Activated CD4-positive, alpha-beta memory T cell treated with anti-CD3 and anti-CD28 coated beads, Interleukin-2, amount 10 ng/mL, durations not matched to agents 7 days and 5 days (primary cell): ENCODE data around the gene TNFRSF9. TPM values are rescaled to one million over a fixed set of nuclear protein-coding genes. Genes with fewer than 3 reads are reported as not detected.
A peak's percentile ranks its signal among the peaks of the same experiment; 100 is the strongest.
"Not testable (repeated sequence)": the region's sequence is repeated elsewhere in the genome, so short reads cannot be mapped to it uniquely, and the experiment has no call there.

Source experiments
- CTCF ChIA-PET: fragments of 350-600 bp; sonication (Branson Sonifier 250); formaldehyde crosslinking; loops from one replicate; lab custom pipeline; 2021; ENCODE audit warnings: antibody characterized with exemption, inconsistent platforms; lab: Charles Lee
- POLR2A ChIA-PET: fragments of 350-600 bp; sonication (Branson Sonifier 250); formaldehyde crosslinking; loops from one replicate; lab custom pipeline; 2021; ENCODE audit warnings: antibody characterized with exemption; lab: Charles Lee
- DNase-seq: peaks from one replicate; pipeline ENCODE4 v3.0.0-alpha.2; 2020
- H3K27ac Mint-ChIP-seq: one replicate; pipeline ENCODE4 v1.8.0; 2021; ENCODE audit warnings: mild to moderate bottlenecking, mixed read lengths
- H3K27me3 Mint-ChIP-seq: one replicate; pipeline ENCODE4 v1.8.0; 2021; ENCODE audit warnings: mixed read lengths
- H3K36me3 Mint-ChIP-seq: one replicate; pipeline ENCODE4 v1.8.0; 2021; ENCODE audit warnings: low read depth, mixed read lengths
- H3K4me1 Mint-ChIP-seq: one replicate; pipeline ENCODE4 v1.8.0; 2021; ENCODE audit warnings: mixed read lengths
- H3K4me3 Mint-ChIP-seq: one replicate; pipeline ENCODE4 v1.8.0; 2021; ENCODE audit warnings: mild to moderate bottlenecking, mixed read lengths
- H3K9me3 Mint-ChIP-seq: one replicate; pipeline ENCODE4 v1.8.0; 2021; ENCODE audit warnings: mixed read lengths
- total RNA-seq, 2 experiments: library from RNA; stranded (reverse); gene quantifications; one replicate each; pipeline ENCODE4 v1.2.3, GENCODE V29; 2021

Gene TNFRSF9
- total RNA-seq, 2 experiments from 2014 or later = 8.0 TPM

GRCh38 chr1:7931446-7931812, 9.2 kb downstream of the TNFRSF9 start:
- Mint-ChIP-seq H3K4me1 (peaks cover 32% of the 10 kb centered on the region), H3K9me3 (no peaks in the 10 kb centered on the region), H3K36me3 (no peaks in the 10 kb centered on the region), H3K27me3 (peaks cover 1% of the 10 kb centered on the region), H3K27ac (peak overlapping the region; percentile 88), H3K4me3 (peak overlapping the region; percentile 48)
- CTCF ChIA-PET = interaction anchor here (1.2 to 2.8 kb wide), 4 partner anchors 9 to 18 kb away, joined by 4 to 13 read pairs (median 7); partner anchors contain the start of gene TNFRSF9
- DNase-seq = no peak
- POLR2A ChIA-PET = interaction anchor here (0.9 to 3.2 kb wide), 8 partner anchors 9 to 165 kb away, joined by 3 to 28 read pairs (median 5); partner anchors contain the start of genes PARK7 and TNFRSF9

GRCh38 chr1:7930645-7931445, 9.8 kb downstream of the TNFRSF9 start:
- Mint-ChIP-seq H3K9me3 (no peaks in the 10 kb centered on the region), H3K4me3 (peak overlapping the region; percentile 48), H3K4me1 (peaks cover 32% of the 10 kb centered on the region), H3K36me3 (no peaks in the 10 kb centered on the region), H3K27me3 (peaks cover 1% of the 10 kb centered on the region), H3K27ac (peak overlapping the region; percentile 88)
- ChIA-PET POLR2A (interaction anchor here (0.6 to 3.2 kb wide), 10 partner anchors 10 to 166 kb away, joined by 4 to 28 read pairs (median 5); partner anchors contain the start of genes PARK7 and TNFRSF9), CTCF (interaction anchor here (1.2 to 2.8 kb wide), 4 partner anchors 10 to 18 kb away, joined by 4 to 13 read pairs (median 7); partner anchors contain the start of gene TNFRSF9)
- no peak for DNase-seq

- no peaks in the 10 kb centered on the region for H3K36me3 Mint-ChIP-seq
- no peaks in the 10 kb centered on the region for H3K9me3 Mint-ChIP-seq
- ChIA-PET POLR2A (interaction anchor here (2.7 to 3.2 kb wide), 3 partner anchors 11 to 32 kb away, joined by 7 to 28 read pairs (median 21); partner anchors contain the start of genes PARK7 and TNFRSF9), CTCF (interaction anchor here (0.7 to 2.8 kb wide), 3 partner anchors 9 to 30 kb away, joined by 4 to 13 read pairs (median 7); no protein-coding TSS in a partner anchor)
- no peaks in the 10 kb centered on the region for H3K27me3 Mint-ChIP-seq
- peak overlapping the region; percentile 38 for H3K4me3 Mint-ChIP-seq
- DNase-seq = no peak
- H3K4me1 Mint-ChIP-seq = peaks cover 32% of the 10 kb centered on the region
- H3K27ac Mint-ChIP-seq = peak overlapping the region; percentile 88
These were observed 11.0 kb downstream of the TNFRSF9 start for GRCh38 chr1:7929637-7930036.

GRCh38 chr1:7928247-7928646, 12.4 kb downstream of the TNFRSF9 start:
- H3K9me3 Mint-ChIP-seq = no peaks in the 10 kb centered on the region
- no peak for DNase-seq
- ChIA-PET POLR2A (interaction anchor here (0.7 kb wide), 1 partner anchor 12 kb away, joined by 3 read pairs; no protein-coding TSS in a partner anchor), CTCF (no interaction called here)
- H3K4me3 Mint-ChIP-seq = no peak overlapping the region
- no peak overlapping the region for H3K27ac Mint-ChIP-seq
- no peaks in the 10 kb centered on the region for H3K27me3 Mint-ChIP-seq
- H3K4me1 Mint-ChIP-seq = peaks cover 32% of the 10 kb centered on the region
- no peaks in the 10 kb centered on the region for H3K36me3 Mint-ChIP-seq

- peaks cover 31% of the 10 kb centered on the region for H3K4me1 Mint-ChIP-seq
- H3K9me3 Mint-ChIP-seq, H3K4me3 Mint-ChIP-seq, DNase-seq, POLR2A ChIA-PET, H3K36me3 Mint-ChIP-seq, H3K27me3 Mint-ChIP-seq, H3K27ac Mint-ChIP-seq, CTCF ChIA-PET: not testable (repeated sequence)
These were observed 13.6 kb downstream of the TNFRSF9 start for GRCh38 chr1:7927061-7927460.

GRCh38 chr1:7922301-7922700, 18.3 kb downstream of the TNFRSF9 start:
- peaks cover 15% of the 10 kb centered on the region for H3K4me1 Mint-ChIP-seq
- ChIA-PET POLR2A (interaction anchor here (2.3 kb wide), 1 partner anchor 9 kb away, joined by 5 read pairs; no protein-coding TSS in a partner anchor), CTCF (no interaction called here)
- no peaks in the 10 kb centered on the region for H3K36me3 Mint-ChIP-seq
- DNase-seq = no peak
- H3K4me3 Mint-ChIP-seq = no peak overlapping the region
- H3K27me3 Mint-ChIP-seq = no peaks in the 10 kb centered on the region
- no peak overlapping the region for H3K27ac Mint-ChIP-seq
- H3K9me3 Mint-ChIP-seq = no peaks in the 10 kb centered on the region

GRCh38 chr1:7921796-7922195, 18.8 kb downstream of the TNFRSF9 start:
- no peak overlapping the region for H3K4me3 Mint-ChIP-seq
- H3K36me3 Mint-ChIP-seq = no peaks in the 10 kb centered on the region
- no peak overlapping the region for H3K27ac Mint-ChIP-seq
- POLR2A ChIA-PET = interaction anchor here (2.3 kb wide), 1 partner anchor 9 kb away, joined by 5 read pairs; no protein-coding TSS in a partner anchor
- no peaks in the 10 kb centered on the region for H3K9me3 Mint-ChIP-seq
- CTCF ChIA-PET = interaction anchor here (1.3 to 2.2 kb wide), 2 partner anchors 9 to 15 kb away, joined by 6 to 7 read pairs; no protein-coding TSS in a partner anchor
- peaks cover 16% of the 10 kb centered on the region for H3K4me1 Mint-ChIP-seq
- H3K27me3 Mint-ChIP-seq = no peaks in the 10 kb centered on the region
- no peak for DNase-seq

GRCh38 chr1:7919880-7920279, 20.8 kb downstream of the TNFRSF9 start:
- Mint-ChIP-seq H3K27me3 (no peaks in the 10 kb centered on the region), H3K4me1 (peaks cover 22% of the 10 kb centered on the region), H3K36me3 (no peaks in the 10 kb centered on the region), H3K9me3 (no peaks in the 10 kb centered on the region), H3K4me3 (no peak overlapping the region), H3K27ac (no peak overlapping the region)
- ChIA-PET POLR2A (interaction anchor here (2.3 to 3.1 kb wide), 2 partner anchors 11 to 29 kb away, joined by 5 to 11 read pairs; no protein-coding TSS in a partner anchor), CTCF (interaction anchor here (0.6 to 2.2 kb wide), 3 partner anchors 11 to 17 kb away, joined by 3 to 7 read pairs (median 3); no protein-coding TSS in a partner anchor)
- DNase-seq = no peak

GRCh38 chr1:7917971-7918370, 22.7 kb downstream of the TNFRSF9 start:
- H3K27ac Mint-ChIP-seq, H3K9me3 Mint-ChIP-seq, H3K4me3 Mint-ChIP-seq, DNase-seq, H3K36me3 Mint-ChIP-seq, CTCF ChIA-PET, H3K27me3 Mint-ChIP-seq: not testable (repeated sequence)
- POLR2A ChIA-PET = interaction anchor here (3.1 kb wide), 1 partner anchor 31 kb away, joined by 11 read pairs; no protein-coding TSS in a partner anchor
- peaks cover 27% of the 10 kb centered on the region for H3K4me1 Mint-ChIP-seq

- H3K9me3 Mint-ChIP-seq = no peaks in the 10 kb centered on the region
- peaks cover 27% of the 10 kb centered on the region for H3K4me1 Mint-ChIP-seq
- ChIA-PET CTCF (interaction anchor here (1.0 kb wide), 1 partner anchor 9 kb away, joined by 6 read pairs; no protein-coding TSS in a partner anchor), POLR2A (interaction anchor here (0.9 to 1.8 kb wide), 3 partner anchors 11 to 46 kb away, joined by 3 to 4 read pairs (median 4); no protein-coding TSS in a partner anchor)
- no peaks in the 10 kb centered on the region for H3K36me3 Mint-ChIP-seq
- no peak overlapping the region for H3K27ac Mint-ChIP-seq
- no peak overlapping the region for H3K4me3 Mint-ChIP-seq
- DNase-seq = no peak
- H3K27me3 Mint-ChIP-seq = no peaks in the 10 kb centered on the region
These were observed 24.2 kb downstream of the TNFRSF9 start for GRCh38 chr1:7916501-7916830.

- no peak overlapping the region for H3K27ac Mint-ChIP-seq
- no peaks in the 10 kb centered on the region for H3K27me3 Mint-ChIP-seq
- peaks cover 27% of the 10 kb centered on the region for H3K4me1 Mint-ChIP-seq
- no peaks in the 10 kb centered on the region for H3K9me3 Mint-ChIP-seq
- no peak for DNase-seq
- no peak overlapping the region for H3K4me3 Mint-ChIP-seq
- ChIA-PET POLR2A (interaction anchor here (0.6 to 1.8 kb wide), 5 partner anchors 9 to 46 kb away, joined by 3 to 4 read pairs (median 4); no protein-coding TSS in a partner anchor), CTCF (interaction anchor here (1.0 to 1.5 kb wide), 2 partner anchors 9 to 33 kb away, joined by 5 to 6 read pairs; no protein-coding TSS in a partner anchor)
- H3K36me3 Mint-ChIP-seq = no peaks in the 10 kb centered on the region
These were observed 24.7 kb downstream of the TNFRSF9 start for GRCh38 chr1:7915826-7916500.
